Measurements from ENCODE around the gene FAM174C.

FAM174C gene

GRCh38 chr19:1275260-1275975, at the start of gene FAM174C:
Gene FAM174C, plus strand, starts transcription at chr19:1275530. Its CDS starts 20 bp downstream, at chr19:1275550.
- H3K27ac ChIP-seq: peak within 1 kb of the TSS; percentile 92
- DNase-seq: peak; percentile 97
- peaks cover 78% of the 10 kb centered on the region for H3K36me3 ChIP-seq
- H3K9me3 ChIP-seq (ENCODE audit: severe bottlenecking): no peaks in the 10 kb centered on the region
- H3K27me3 ChIP-seq (ENCODE audit: insufficient read depth, low read depth, severe bottlenecking): no peaks in the 10 kb centered on the region
- H3K4me3 ChIP-seq (ENCODE audit: low read depth, low read length): peak within 1 kb of the TSS; percentile 59
- no peak for TF ChIP-seq CTCF (IDR thresholded peaks at IDR 0.05; ENCODE audit: low read depth, low read length)

- Histone ChIP-seq H3K27ac (no peak overlapping the region), H3K27me3 (ENCODE audit: insufficient read depth, low read depth, severe bottlenecking) (no peaks in the 10 kb centered on the region)
Observed at GRCh38 chr19:1226227-1226518, 49.2 kb upstream of the FAM174C start.

GRCh38 chr19:1226522-1227303, 48.6 kb upstream of the FAM174C start:
- Histone ChIP-seq H3K36me3 (peaks cover 61% of the 10 kb centered on the region), H3K4me3 (ENCODE audit: low read depth, low read length) (no peak overlapping the region), H3K27me3 (ENCODE audit: insufficient read depth, low read depth, severe bottlenecking) (no peaks in the 10 kb centered on the region), H3K27ac (no peak overlapping the region), H3K9me3 (ENCODE audit: severe bottlenecking) (no peaks in the 10 kb centered on the region)
- DNase-seq: no peak
- no peak for TF ChIP-seq CTCF (IDR thresholded peaks at IDR 0.05; ENCODE audit: low read depth, low read length)

More at GRCh38 chr19:1226227-1226518, 49.2 kb upstream of the FAM174C start:
- Histone ChIP-seq H3K9me3 (ENCODE audit: severe bottlenecking) (no peaks in the 10 kb centered on the region), H3K36me3 (peaks cover 66% of the 10 kb centered on the region), H3K4me3 (ENCODE audit: low read depth, low read length) (no peak overlapping the region)
- TF ChIP-seq CTCF (IDR thresholded peaks at IDR 0.05; ENCODE audit: low read depth, low read length): no peak
- DNase-seq: no peak

- Histone ChIP-seq H3K9me3 (ENCODE audit: severe bottlenecking) (no peaks in the 10 kb centered on the region), H3K36me3 (peaks cover 55% of the 10 kb centered on the region), H3K4me3 (ENCODE audit: low read depth, low read length) (no peak overlapping the region), H3K27me3 (ENCODE audit: insufficient read depth, low read depth, severe bottlenecking) (no peaks in the 10 kb centered on the region), H3K27ac (no peak overlapping the region)
- no peak for DNase-seq
- no peak for TF ChIP-seq CTCF (IDR thresholded peaks at IDR 0.05; ENCODE audit: low read depth, low read length)
Observed at GRCh38 chr19:1227304-1228054, 47.9 kb upstream of the FAM174C start.

- no peak overlapping the region for H3K27ac ChIP-seq
- DNase-seq: no peak
- H3K36me3 ChIP-seq: peaks cover 47% of the 10 kb centered on the region
- no peaks in the 10 kb centered on the region for H3K27me3 ChIP-seq (ENCODE audit: insufficient read depth, low read depth, severe bottlenecking)
- no peaks in the 10 kb centered on the region for H3K9me3 ChIP-seq (ENCODE audit: severe bottlenecking)
- TF ChIP-seq CTCF (IDR thresholded peaks at IDR 0.05; ENCODE audit: low read depth, low read length): no peak
- no peak overlapping the region for H3K4me3 ChIP-seq (ENCODE audit: low read depth, low read length)
Observed at GRCh38 chr19:1228161-1228957, 47.0 kb upstream of the FAM174C start.

All from WERI-Rb-1 (cell line).